ENCODE results near the gene SPEM2.

Gene SPEM2

DNA sequence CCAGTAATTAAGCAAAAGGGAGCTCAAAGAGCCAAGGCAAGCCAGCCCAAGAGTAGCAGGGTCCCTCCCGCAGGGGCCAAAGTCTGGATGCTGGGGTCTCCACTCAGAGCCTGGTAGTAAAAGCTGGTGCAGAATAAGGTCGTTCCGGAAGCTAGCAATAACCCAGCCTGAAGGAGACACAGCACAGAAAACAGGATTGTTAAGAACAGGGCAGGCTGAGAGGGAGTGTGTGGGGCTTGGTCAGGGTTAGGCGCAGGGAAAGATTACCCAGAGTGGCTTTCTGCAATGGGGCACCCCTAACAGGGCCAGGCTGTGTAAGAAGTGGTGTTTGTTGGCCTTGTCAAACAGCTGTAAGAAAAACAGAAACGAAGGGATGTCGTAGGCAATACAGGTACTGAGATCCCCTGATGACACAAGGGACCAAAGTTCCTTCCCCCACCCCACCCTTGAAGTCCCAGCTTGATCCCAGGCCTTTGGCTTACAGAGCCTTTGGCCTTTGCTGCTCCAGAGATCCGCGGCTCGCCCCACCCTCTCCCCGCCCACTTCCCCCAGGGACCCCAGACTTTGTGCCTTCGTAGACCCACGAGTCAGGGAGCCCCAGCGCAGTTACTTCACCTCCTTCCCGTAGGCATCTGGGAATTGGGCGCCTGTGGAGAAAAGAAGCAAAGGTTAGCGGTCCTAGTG lies 22.2 kb upstream of the SPEM2 start:
- DNase-seq: no peak
- in situ Hi-C loops (cut with HindIII; ENCODE audit: low pct_ligation_motif_present, low pct_unique_long_range_greater_than_20kb, low sequenced_read_pairs): no loop called here

DNA sequence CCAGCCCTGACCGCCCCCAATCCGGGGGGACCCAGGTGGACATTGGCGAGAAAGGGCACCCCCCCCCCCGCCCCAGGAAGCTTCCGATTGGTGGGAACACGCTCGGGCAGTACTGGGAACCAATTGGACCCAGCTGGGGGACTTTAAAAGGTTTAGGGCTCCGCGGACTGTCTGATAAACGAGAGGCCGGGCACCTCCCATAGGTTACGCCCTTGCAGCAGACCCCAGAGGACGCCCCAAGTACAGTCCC lies 21.8 kb upstream of the SPEM2 start:
- no peak for DNase-seq

DNA sequence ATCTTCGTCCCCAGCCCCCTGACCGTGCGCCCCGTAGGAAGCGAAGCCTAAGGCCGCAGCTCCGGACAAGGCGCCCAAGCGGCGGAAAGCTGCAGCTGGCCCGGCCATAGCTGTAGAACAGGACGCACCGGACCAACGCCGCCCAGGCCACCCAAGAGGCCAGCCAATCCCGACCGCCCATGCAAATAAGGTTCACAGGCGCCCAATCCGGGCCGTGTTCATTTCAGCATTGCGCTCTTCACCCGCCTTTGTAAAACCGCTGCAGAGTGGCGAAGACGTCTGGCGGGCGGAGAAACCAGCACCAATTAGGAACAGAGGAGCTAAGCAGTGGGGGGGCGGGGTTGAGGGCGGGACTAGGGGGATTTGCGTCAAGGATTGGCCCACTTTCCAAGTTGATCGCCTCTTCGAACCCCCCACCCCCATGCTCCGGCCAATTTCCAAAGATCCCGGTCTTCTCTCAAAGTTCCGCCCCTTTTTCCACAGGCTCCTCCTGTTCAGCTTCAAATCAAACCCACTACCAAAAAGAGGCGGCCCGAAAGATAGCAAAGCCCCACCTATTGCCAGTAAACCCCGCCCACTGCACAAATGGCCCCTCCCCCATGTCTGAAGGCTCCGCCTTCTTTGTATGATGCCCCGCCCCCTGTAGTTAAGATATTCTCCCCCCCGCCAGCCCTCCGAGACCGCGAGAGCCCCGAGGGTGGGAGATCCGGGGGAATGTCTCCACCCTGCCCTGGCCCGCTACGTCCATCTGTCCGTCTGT lies 21.3 kb upstream of the SPEM2 start, which contains the start of gene TMEM256:
Gene TMEM256, minus strand, starts transcription at position 121 of the 760 bp plus-strand sequence. Its CDS starts 13 bp downstream, at position 108.
- DNase-seq: peak; percentile 100
- in situ Hi-C loops (cut with HindIII; ENCODE audit: low pct_ligation_motif_present, low pct_unique_long_range_greater_than_20kb, low sequenced_read_pairs): no loop called here

More for the DNA sequence above, 21.8 kb upstream of the SPEM2 start:
- in situ Hi-C loops (cut with HindIII; ENCODE audit: low pct_ligation_motif_present, low pct_unique_long_range_greater_than_20kb, low sequenced_read_pairs): no loop called here

DNA sequence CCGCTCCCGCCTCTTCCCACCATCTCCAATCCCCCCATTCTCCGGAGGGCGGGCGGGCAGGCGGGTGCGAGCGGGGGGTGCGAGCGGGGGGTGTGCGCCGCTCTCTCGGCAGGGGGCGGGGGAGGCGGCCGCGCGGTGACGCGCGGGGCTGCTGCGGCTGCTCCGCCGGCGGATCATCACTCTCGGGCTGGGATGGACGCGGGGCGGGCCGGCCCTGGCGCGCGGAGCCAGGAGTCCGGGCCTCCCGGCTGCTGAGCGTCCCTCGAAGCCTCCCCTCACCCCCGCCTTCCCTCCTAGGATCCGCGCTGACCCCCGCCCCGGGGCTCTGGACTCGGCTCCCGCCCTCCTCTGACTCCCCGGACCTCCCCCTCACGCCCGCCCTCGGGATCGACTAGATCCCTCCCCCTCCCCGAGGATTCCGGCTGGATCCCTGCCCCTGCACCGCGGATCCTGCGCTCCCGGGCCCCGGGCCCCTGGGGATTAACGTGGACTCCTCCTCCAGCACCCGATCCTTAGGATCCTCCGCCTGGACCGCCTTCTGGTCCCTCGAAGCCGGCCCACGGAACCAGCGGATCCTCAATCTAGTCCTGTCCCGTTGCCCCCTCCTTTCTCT lies 20.6 kb upstream of the SPEM2 start:
- DNase-seq: peak; percentile 45
- in situ Hi-C loops (cut with HindIII; ENCODE audit: low pct_ligation_motif_present, low pct_unique_long_range_greater_than_20kb, low sequenced_read_pairs): no loop called here

DNA sequence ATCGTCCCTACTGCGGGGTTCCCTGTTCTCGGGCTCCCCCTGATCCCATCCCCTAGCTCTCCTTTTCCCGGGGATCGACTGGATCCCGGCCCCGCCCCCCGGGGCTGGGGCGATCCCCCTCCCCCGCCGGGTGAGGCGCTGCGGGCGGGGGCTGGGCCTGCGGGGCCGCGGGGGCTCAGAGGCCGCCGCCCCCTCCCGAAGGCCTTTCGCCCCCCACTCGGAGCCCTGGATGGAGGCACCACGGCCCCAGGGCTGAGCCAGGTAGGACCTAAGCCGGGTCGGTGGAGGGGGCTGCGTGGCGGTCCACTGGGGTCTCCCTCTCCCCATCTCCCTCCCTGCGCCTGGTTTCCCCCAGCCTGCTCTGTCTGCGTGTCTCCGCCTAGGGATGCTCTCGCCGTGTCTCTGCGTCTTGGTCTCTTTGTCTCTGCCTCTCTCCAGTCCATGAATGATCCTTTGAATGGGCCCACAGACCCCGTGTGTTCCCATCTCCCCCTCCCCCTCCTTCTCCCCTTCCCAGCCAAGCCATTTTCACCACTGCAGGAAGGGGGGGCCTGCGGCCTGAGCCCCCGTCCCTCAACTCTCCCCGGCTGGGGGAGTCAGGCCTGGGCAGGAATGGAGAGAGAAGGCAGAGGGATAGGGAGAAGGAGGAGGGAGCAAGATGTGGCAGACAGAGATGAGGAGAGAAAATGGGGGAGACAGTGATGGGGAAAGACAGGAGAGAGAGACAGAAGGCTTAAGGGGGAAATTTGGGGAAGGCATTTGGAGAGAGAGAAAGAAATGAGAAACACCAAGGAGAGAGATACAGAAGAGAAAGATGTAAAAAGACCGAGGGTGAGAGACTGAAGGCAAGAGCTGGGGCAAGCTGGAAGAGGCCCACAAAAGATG lies 19.8 kb upstream of the SPEM2 start:
- in situ Hi-C loops (cut with HindIII; ENCODE audit: low pct_ligation_motif_present, low pct_unique_long_range_greater_than_20kb, low sequenced_read_pairs): no loop called here
- no peak for DNase-seq

DNA sequence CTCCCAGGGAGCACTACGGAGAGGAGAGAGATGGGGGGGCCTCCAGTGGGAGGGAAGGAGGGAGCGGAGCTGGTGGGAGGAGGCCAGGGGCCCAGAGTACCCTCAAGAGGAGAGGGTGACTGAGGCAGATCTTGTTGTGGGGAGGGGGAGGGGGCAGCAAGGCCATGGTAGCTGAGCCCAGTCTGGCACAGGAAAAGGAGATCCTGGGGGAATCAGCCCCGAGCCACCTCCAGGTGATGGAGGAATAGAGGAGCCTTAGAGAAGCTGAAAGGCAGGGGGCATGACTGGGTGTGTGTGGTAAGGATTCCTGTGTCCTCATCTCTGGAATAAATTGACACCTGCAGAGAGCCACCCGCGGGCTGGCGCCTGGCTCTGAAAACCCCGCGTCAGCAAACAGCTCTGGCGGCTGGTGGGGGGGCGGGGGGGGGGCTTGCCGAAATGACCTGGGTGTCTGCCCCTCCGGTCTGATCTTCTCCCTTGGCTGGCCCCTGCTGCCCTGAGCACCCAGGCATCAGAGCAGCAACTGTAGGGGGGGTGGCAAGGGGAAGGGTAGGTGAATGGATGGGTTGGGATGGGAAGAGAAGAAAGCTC lies 19.1 kb upstream of the SPEM2 start:
- no peak for DNase-seq
- in situ Hi-C loops (cut with HindIII; ENCODE audit: low pct_ligation_motif_present, low pct_unique_long_range_greater_than_20kb, low sequenced_read_pairs): no loop called here

DNA sequence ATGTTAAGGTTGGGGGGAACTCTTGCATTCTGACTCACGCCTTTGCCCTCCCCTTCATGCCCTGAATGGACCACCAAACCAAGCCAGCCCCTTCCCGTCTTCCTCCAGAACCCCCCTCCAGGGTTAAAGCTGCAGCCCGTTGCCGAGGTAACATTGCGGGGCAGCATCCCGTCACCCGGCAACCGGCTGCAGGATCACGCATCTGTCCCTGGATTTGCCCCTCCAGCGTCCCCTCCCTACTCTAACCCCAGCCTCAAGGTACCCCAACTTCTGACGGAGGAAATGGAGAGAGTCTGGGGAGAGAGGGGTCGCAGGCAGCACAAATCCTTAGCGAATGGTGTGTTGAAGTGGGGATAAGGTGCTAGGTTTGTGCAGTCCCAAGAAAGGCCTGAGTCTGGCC lies 18.3 kb upstream of the SPEM2 start:
- in situ Hi-C loops (cut with HindIII; ENCODE audit: low pct_ligation_motif_present, low pct_unique_long_range_greater_than_20kb, low sequenced_read_pairs): no loop called here
- no peak for DNase-seq

DNA sequence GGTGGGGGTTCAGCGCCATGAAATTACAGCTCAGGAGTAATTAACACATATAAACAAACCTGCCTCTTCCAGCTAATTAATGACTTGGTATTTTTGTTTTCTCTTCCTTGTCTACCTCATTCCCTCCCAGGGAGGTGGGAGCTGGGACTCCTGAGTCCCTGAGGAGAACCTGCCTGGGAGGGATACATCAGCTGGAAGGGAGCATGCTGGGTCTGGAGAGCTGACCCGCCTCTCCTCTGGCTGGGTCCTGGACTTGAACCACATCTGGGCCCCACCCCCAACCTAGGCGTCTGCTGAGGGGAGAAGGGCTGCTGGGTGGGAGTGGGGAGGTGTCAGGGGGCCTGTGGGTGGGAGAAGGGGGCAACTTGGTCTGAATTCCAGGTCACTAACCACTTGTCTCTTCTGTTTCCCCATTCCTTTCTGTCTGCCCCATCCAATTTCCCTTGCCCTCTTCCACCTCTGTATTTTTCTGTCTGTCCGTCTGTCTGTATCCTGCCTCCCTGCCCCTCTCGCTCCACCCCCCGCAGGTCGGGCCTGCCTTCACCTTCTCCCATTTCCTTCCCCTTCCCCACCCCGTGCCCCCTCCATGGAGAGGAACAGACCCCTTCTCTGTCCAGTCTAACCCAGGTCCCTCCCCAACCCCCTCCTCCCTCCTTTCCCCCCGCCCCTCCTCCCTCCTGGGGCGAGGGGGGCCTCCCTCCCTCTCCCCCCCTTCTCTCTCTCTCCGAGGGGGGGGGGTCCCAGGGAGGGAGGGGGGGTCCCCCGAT lies 17.7 kb upstream of the SPEM2 start, which contains the start of gene NLGN2:
Gene NLGN2, plus strand, starts transcription at position 361 of the 767 bp plus-strand sequence. CDS start 411 bp downstream, outside the sequence.
- in situ Hi-C loops (cut with HindIII; ENCODE audit: low pct_ligation_motif_present, low pct_unique_long_range_greater_than_20kb, low sequenced_read_pairs): no loop called here
- DNase-seq: no peak

DNA sequence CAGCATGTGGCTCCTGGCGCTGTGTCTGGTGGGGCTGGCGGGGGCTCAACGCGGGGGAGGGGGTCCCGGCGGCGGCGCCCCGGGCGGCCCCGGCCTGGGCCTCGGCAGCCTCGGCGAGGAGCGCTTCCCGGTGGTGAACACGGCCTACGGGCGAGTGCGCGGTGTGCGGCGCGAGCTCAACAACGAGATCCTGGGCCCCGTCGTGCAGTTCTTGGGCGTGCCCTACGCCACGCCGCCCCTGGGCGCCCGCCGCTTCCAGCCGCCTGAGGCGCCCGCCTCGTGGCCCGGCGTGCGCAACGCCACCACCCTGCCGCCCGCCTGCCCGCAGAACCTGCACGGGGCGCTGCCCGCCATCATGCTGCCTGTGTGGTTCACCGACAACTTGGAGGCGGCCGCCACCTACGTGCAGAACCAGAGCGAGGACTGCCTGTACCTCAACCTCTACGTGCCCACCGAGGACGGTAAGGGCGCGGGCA lies 17.1 kb upstream of the SPEM2 start:
- DNase-seq: no peak
- in situ Hi-C loops (cut with HindIII; ENCODE audit: low pct_ligation_motif_present, low pct_unique_long_range_greater_than_20kb, low sequenced_read_pairs): no loop called here

DNA sequence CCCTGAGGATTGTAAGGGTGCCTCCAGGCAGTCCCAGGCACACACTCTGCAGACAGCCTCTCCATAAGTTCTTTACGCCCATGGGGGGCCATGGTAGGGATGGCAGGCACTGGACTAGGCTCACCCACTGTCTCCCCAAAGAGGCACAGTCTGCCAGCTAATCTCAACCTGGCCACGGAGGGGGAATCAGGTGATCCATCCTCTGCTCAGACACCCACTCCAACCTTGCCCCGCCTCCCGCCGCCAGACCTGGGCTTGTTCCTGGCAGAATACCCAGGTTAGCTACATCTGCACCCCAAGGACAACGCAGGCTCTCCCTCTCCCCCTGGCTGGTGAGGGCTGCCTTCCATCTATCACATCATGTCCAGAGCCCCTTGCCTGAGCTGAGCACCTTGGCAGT lies 16.6 kb upstream of the SPEM2 start:
- DNase-seq: no peak
- in situ Hi-C loops (cut with HindIII; ENCODE audit: low pct_ligation_motif_present, low pct_unique_long_range_greater_than_20kb, low sequenced_read_pairs): no loop called here

DNA sequence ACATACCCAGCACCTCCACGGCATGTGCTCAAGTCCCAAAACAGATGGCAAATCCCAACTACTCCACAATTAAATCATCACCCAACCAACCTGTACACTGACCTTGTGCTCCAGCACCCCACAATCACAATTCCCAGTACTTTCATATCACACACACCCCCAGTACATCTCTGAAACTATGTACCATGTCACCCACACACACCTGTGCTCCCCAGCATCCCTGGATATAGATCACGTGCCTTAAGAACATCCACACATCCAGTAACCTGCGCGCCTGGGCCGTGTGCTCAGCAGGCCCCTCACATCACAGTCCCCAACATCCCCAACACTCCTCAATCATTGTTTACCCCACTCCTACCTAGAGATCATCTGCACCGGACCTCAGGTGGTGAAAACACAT lies 15.7 kb upstream of the SPEM2 start:
- no peak for DNase-seq
- in situ Hi-C loops (cut with HindIII; ENCODE audit: low pct_ligation_motif_present, low pct_unique_long_range_greater_than_20kb, low sequenced_read_pairs): no loop called here

DNA sequence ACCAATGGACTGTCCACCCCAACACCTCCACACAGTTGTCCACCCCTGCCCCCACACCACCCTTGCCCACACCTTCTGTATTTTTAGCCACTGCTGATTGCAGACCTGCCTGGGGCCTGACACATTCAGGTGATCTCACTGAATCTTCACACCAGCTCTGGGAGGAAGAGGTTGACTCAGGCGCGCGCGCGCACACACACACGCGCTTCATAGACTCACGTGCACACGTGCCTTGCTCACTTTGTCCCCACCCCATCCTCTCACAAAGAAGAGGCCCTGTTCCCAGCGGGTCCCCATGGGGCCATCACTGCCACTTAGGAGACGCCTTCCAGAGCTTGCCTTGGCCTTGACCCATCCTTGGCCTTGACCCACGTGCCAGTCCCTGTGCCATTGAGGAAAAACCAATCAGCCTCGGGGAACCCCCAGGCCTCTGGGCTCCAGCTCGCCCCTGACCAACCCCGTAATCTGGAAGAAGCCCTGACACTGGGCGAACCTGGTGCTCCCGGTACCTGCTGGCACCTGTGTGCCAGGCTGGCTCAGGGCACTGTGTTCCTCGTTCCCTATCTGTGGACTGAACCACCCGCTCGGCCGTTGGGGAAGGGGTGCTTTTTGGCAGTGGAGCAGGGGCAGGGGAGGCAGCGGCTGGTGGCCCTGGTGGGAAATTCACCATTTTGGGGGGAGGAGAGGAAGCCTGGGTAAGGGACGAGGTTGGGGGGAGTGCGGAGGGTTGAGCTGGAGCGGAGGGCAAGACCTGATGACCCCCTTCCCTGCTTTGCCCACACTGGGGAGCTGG lies 14.6 kb upstream of the SPEM2 start:
- in situ Hi-C loops (cut with HindIII; ENCODE audit: low pct_ligation_motif_present, low pct_unique_long_range_greater_than_20kb, low sequenced_read_pairs): no loop called here
- no peak for DNase-seq

DNA sequence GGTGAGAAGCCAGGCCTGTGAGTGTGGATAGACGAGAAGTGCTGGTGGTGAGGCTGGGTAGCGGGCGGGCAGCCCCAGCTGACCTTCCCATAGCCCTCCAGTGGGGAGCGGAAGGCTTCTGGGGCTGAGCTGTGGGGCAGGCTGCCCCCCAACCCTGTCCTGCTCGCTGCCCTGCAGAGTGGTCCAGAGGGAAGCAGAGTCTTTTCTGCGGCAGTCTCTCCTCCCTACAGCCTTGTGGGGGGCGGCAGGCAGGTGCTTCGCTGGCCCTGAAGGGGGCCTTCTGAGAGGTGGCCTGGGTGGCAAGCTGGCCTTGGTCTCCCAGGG lies 14.0 kb upstream of the SPEM2 start:
- no peak for DNase-seq
- in situ Hi-C loops (cut with HindIII; ENCODE audit: low pct_ligation_motif_present, low pct_unique_long_range_greater_than_20kb, low sequenced_read_pairs): no loop called here

DNA sequence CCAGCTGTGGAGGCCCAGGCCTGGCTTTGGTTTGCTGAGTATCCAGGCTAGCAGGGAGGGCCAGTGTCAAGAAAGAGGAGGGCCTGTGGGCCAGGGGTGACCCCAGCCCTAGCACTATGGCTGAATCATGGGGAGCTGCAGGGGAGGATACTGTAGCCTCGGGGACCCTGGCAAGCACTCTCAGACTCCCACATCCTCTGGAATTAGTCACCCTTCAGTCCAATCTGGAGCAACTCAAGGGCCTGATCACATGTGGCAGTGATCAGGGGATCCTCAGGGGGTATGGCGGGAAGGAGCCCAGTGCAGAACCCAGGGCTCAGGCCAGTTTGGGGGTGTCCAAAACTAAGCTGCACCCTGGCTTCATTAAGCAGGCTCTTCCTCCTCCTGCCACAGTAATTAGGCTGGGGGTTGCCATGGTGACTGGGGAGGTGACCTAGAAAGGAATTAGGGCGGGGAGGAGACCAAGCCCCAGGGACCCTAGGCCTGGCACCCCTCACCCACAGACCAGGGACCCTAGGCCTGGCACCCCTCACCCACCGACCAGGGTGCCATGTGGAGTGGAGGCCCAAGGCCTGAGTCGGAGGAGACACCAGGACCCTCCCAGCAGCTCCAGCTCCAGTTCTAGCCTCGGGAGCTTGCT lies 11.9 kb upstream of the SPEM2 start:
- in situ Hi-C loops (cut with HindIII; ENCODE audit: low pct_ligation_motif_present, low pct_unique_long_range_greater_than_20kb, low sequenced_read_pairs): no loop called here
- no peak for DNase-seq

DNA sequence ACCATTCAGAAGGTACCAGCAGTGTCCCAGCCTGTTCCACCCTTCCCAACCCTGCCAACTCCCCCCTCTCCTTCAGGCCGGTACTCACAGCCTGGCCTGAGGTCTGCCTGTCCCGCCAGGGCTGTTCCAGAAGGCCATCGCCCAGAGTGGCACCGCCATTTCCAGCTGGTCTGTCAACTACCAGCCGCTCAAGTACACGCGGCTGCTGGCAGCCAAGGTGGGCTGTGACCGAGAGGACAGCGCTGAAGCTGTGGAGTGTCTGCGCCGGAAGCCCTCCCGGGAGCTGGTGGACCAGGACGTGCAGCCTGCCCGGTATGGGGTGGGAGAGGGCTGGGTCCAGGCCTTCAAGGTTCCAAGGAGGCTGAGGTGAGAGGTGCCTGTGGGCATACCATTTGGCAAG lies 10.6 kb upstream of the SPEM2 start:
- in situ Hi-C loops (cut with HindIII; ENCODE audit: low pct_ligation_motif_present, low pct_unique_long_range_greater_than_20kb, low sequenced_read_pairs): no loop called here
- DNase-seq: no peak

DNA sequence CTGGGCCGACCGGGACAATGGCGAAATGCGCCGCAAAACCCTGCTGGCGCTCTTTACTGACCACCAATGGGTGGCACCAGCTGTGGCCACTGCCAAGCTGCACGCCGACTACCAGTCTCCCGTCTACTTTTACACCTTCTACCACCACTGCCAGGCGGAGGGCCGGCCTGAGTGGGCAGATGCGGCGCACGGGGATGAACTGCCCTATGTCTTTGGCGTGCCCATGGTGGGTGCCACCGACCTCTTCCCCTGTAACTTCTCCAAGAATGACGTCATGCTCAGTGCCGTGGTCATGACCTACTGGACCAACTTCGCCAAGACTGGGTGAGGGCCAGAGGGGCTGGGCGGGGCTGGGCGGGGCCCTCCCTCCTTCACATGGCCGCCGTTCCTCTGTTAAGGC lies 9.6 kb upstream of the SPEM2 start:
- in situ Hi-C loops (cut with HindIII; ENCODE audit: low pct_ligation_motif_present, low pct_unique_long_range_greater_than_20kb, low sequenced_read_pairs): no loop called here

DNA sequence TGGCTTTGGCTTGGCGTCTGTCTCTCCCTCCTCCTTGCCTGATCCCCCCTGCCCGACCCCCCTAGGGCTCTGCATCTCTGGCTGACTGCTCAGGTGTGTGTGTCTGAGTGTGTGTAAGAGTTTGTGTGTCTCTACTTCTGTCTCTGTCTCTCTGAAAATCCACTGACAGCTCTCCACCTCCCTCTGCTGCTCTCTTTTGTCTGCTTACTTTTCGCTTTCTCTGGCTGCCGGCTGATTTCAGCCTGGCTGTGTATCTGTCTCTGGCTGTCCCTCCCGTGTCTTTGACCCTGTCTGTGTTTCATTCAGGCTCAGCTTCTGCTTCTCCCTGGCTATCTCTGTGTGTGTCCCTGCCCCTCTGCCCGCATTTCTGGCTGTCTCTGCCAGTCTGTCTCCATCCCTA lies 9.1 kb upstream of the SPEM2 start:
- in situ Hi-C loops (cut with HindIII; ENCODE audit: low pct_ligation_motif_present, low pct_unique_long_range_greater_than_20kb, low sequenced_read_pairs): no loop called here
- DNase-seq: no peak

More for the DNA sequence above, 9.6 kb upstream of the SPEM2 start:
- no peak for DNase-seq
